Measurements from ENCODE around the gene ACBD6. TPM values are rescaled to one million over a fixed set of nuclear protein-coding genes. Genes with fewer than 3 reads are reported as not detected.

ACBD6 gene
- total and polyA plus RNA-seq, 8 donors: 15.0 to 25.1 (median 18.6) TPM

DNA sequence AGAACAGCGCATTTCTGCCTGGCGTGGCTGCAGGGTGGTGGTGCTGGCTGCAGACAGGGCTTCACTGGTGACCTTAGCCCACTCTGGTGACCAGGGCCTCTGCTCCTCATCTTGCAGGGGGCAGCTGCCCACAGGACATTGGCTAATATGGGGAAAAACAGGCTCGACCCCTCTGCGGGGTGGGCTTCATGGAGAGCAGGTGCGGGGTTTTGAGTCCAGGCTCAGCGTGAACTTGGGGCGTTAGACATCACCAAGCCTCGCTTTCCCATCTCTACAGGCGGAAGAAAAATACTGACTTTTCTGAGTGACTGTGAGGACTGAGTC is 247.9 kb downstream of the ACBD6 start:
- no peaks in the 10 kb centered on the region for H3K36me3 ChIP-seq
- TF ChIP-seq, protein P1, sequence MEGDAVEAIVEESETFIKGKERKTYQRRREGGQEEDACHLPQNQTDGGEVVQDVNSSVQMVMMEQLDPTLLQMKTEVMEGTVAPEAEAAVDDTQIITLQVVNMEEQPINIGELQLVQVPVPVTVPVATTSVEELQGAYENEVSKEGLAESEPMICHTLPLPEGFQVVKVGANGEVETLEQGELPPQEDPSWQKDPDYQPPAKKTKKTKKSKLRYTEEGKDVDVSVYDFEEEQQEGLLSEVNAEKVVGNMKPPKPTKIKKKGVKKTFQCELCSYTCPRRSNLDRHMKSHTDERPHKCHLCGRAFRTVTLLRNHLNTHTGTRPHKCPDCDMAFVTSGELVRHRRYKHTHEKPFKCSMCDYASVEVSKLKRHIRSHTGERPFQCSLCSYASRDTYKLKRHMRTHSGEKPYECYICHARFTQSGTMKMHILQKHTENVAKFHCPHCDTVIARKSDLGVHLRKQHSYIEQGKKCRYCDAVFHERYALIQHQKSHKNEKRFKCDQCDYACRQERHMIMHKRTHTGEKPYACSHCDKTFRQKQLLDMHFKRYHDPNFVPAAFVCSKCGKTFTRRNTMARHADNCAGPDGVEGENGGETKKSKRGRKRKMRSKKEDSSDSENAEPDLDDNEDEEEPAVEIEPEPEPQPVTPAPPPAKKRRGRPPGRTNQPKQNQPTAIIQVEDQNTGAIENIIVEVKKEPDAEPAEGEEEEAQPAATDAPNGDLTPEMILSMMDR (IDR thresholded peaks at IDR 0.05): no peak
- no peaks in the 10 kb centered on the region for H3K9me3 ChIP-seq
- H3K4me1 ChIP-seq: peaks cover 0 to 8% (median 6%) of the 10 kb centered on the region in 3 donors
- DNase-seq (no peak), ATAC-seq (no peak), FAIRE-seq (no peak)
- H3K4me3 ChIP-seq: no peak overlapping the region
- H3K27me3 ChIP-seq: no peaks in the 10 kb centered on the region
- H3K27ac ChIP-seq: no peak overlapping the region
- intact Hi-C loops (cut with DNase I): loop anchor here in 1 of 3 donors (5.0 to 10.0 kb wide), 2 partner anchors 160 to 228 kb away; no protein-coding TSS in a partner anchor
- WGBS, 2 donors: 59 to 62% methylated on average over 9 of the region's 9 CpGs

DNA sequence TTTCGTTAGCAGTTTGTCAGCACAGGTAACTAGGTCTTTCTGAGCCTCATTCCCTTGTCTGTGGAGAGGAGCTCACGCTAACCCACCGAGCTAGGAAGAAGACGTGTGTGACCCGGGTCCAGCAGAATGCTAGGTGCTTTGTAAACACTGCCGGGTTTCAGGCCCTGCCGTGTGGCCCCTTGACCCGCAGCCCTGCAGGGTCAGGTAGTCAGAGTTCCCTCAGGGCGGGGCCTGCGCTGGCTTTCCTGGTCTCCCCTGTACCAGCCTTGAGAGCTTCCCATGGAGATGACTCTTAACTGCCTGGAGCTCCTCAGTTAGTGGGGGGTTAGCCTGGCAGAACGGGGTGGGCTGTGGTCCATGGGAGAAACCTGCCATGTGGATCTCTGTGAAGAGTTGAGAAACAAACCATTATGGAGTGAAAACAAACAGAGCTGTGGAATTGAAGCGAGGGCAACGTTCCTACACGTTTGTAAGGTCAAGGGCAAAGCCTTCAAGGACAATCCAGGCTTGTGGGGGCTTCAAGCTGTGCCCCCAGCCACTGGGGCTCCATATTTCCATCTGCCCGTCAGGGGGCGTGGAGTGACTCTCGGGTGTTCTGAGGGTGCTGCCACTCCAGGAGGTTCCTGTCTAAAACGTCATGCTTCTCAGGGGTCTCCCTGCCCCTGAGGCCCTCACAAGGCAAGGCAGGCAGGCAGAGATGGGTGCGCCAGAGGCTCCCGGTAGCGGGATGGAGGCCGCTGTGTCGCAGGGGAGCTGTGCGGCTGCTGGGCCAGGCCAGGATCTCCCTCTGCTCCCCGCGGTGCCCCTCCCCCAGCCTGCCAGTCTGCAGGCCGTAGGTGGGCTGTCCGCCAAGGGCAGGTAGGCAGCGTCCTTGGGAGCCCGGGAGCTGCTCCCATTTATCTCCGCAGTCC is 248.5 kb downstream of the ACBD6 start:
- Histone ChIP-seq H3K27me3 (no peaks in the 10 kb centered on the region), H3K4me1 (peaks cover 0 to 8% (median 6%) of the 10 kb centered on the region in 3 donors), H3K9me3 (no peaks in the 10 kb centered on the region), H3K36me3 (no peaks in the 10 kb centered on the region), H3K4me3 (no peak overlapping the region), H3K27ac (no peak overlapping the region)
- peak; percentile 76 to 91 (median 86) for ATAC-seq
- 41 to 48% methylated on average over 31 of the region's 31 CpGs for WGBS, 2 donors
- TF ChIP-seq, protein P1 (IDR thresholded peaks at IDR 0.05): no peak
- DNase-seq: peak; percentile 69 to 90 (median 76)
- no peak for FAIRE-seq
- intact Hi-C loops (cut with DNase I): loop anchor here in 1 of 3 donors (5.0 to 10.0 kb wide), 2 partner anchors 161 to 228 kb away; no protein-coding TSS in a partner anchor

DNA sequence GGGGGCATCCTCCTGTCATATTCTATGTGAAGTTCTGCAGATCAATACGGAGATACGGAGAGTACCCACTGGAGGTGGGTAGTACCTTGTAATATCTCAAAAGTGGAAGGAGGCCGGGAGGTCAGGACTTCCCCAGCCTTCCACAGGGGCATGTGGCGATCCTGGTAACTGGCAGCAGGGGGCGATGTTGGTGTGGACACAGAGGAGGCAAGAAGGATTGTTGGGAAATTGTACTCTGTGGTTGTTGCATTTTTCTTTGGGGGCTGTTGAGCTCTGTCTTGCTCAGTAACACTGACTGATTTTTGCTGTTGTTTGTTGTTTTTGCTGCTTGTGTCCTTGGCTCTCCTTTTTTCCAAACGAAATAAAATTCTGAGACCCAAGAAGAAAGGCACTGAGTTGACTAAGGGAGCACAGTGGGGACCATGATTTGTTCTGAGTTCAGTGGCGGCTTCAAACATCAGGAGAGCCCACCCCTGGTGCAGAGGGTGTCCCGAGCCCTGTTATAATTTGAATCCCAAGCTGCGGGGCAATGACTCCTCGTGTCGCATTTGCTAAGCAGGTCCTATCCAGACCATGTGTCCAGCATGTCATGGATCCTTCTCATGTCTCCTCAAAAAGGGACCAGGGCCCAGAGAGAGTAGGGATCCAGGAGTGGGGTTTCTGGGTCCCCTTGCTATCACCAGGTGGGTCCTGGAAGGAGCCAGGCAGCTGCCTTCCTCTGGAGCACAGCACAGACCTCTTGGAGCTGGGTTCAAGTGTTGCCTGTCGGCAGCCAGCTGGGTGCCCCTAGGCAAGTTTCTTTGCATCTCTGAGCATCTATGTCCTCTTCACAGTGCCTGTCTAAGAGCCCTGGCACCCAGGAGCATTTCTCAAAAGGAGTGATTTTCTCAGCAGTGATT is 249.5 kb downstream of the ACBD6 start:
- Histone ChIP-seq H3K4me1 (peaks cover 0 to 8% (median 6%) of the 10 kb centered on the region in 3 donors), H3K27me3 (no peaks in the 10 kb centered on the region), H3K9me3 (no peaks in the 10 kb centered on the region), H3K27ac (no peak overlapping the region), H3K36me3 (no peaks in the 10 kb centered on the region), H3K4me3 (no peak overlapping the region)
- no peak for FAIRE-seq
- intact Hi-C loops (cut with DNase I): loop anchor here in 1 of 3 donors (5.0 to 10.0 kb wide), 2 partner anchors 162 to 229 kb away; no protein-coding TSS in a partner anchor
- peak; percentile 35 to 88 (median 68) for DNase-seq
- 71 to 77% methylated on average over 12 of the region's 12 CpGs for WGBS, 2 donors
- peak in 3 of 4 donors; percentile 56 to 77 (median 74) for ATAC-seq
- TF ChIP-seq, protein P1 (IDR thresholded peaks at IDR 0.05): peak; percentile 38 to 58 (median 56)

DNA sequence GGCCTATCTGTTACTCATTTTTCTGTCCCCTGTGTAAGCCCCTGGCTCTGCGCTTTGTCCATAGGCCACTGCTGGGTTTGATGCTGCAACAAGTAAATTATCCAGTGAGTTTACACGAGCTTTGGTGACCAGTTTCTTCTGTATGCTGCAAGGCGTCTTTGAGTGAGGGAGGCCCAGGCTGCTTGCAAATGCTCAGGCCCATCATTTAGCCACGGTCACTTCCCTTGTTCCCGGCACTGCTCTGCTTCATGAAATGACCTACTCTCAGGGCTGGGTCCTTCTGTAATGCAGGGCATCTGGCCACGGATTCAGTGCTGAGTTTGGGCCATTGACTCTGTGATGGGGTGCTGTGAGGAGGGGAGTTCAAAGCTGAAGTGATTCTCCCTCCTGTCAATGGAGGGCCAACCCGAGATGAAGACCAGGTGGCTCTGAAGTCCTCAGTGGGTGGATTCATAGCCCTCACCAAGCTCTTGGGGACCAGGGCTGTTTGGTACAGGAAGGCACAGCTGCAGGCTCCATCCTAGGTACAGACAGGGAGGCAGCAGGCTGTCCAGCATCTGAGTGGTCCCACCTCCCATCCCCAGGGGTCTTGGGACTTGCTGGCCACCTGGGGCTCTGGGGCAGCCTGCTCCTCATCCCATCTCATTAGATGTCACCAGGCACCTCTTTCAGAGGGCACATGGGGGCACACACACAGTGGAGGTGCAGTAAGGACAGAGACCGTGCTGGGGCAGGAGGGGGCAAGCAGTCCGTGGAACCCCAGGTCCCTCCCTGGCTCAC is 250.7 kb downstream of the ACBD6 start:
- FAIRE-seq (no peak), ATAC-seq (no peak), DNase-seq (peak in 1 of 6 donors; percentile 41)
- Histone ChIP-seq H3K27me3 (no peaks in the 10 kb centered on the region), H3K4me1 (peaks cover 0 to 8% (median 6%) of the 10 kb centered on the region in 3 donors), H3K27ac (no peak overlapping the region), H3K9me3 (no peaks in the 10 kb centered on the region), H3K36me3 (no peaks in the 10 kb centered on the region), H3K4me3 (no peak overlapping the region)
- 78 to 85% methylated on average over 9 of the region's 9 CpGs for WGBS, 2 donors
- intact Hi-C loops (cut with DNase I): loop anchor here in 1 of 3 donors (5.0 to 10.0 kb wide), 2 partner anchors 163 to 231 kb away; no protein-coding TSS in a partner anchor
- TF ChIP-seq, protein P1 (IDR thresholded peaks at IDR 0.05): no peak

Measured in pancreas (tissue), 10 donors.